GM12892 (cell line): ENCODE data around the gene TBC1D22A.

Experiments used
- POLR2A ChIP-seq: IDR thresholded peaks from 2 replicates; pipeline ENCODE4 v1.6.1; 2011; ENCODE audit warnings: low read depth, low read length, control low read depth
- POLR2AphosphoS5 ChIP-seq: IDR thresholded peaks from 2 replicates; pipeline ENCODE4 v1.6.1; 2011; ENCODE audit warnings: low read depth, low read length, control low read depth
- TAF1 ChIP-seq: IDR thresholded peaks from 2 replicates; pipeline ENCODE4 v1.6.1; 2011; ENCODE audit warnings: low read depth, mild to moderate bottlenecking, control low read depth, low read length, borderline replicate concordance

DNA sequence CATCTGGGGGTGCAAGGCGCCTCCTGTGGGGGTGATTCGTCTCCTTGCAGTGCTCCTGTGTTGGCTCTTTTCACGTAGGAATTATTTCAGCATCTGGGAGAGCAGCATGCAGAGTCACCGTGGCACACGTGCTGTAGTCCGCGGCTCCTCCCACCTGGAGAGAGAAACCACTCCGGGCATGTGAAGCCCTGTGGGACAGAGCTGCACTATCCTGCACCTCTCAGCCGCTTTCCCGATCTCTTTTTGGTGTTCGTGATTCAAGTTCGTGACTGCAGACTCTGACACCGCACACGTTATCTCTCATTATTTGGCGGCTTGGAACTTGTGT, 394.6 kb downstream of the TBC1D22A start:
- TF ChIP-seq POLR2A (no peak), POLR2AphosphoS5 (no peak), TAF1 (no peak)
